ACC112 (cell line): Measurements from ENCODE around the gene CEP152.
A peak's percentile ranks its signal among the peaks of the same experiment; 100 is the strongest.

Experiments used
- H2AFZ ChIP-seq: fragments of 200-600 bp; sonication (generic); one replicate; pipeline ENCODE4 v1.6.0; 2017; ENCODE audit warnings: antibody characterized with exemption, low read length; ENCODE audit not compliant: unreplicated experiment
- H3K27ac ChIP-seq: fragments of 200-600 bp; sonication (generic); 2 replicates; pipeline ENCODE4 v1.5.1; 2014; ENCODE audit warnings: low read depth, mild to moderate bottlenecking, antibody characterized with exemption, low read length, moderate library complexity
- H3K27me3 ChIP-seq: fragments of 200-600 bp; sonication (generic); 2 replicates; pipeline ENCODE4 v1.6.1; 2014; ENCODE audit warnings: mild to moderate bottlenecking, antibody characterized with exemption, low read length, moderate library complexity, mixed read lengths; ENCODE audit not compliant: insufficient read depth
- H3K36me3 ChIP-seq: fragments of 200-600 bp; sonication (generic); 2 replicates; pipeline ENCODE4 v1.6.1; 2016; ENCODE audit warnings: mild to moderate bottlenecking, antibody characterized with exemption, low read length, moderate library complexity, mixed read lengths; ENCODE audit not compliant: insufficient read depth
- H3K4me1 ChIP-seq: fragments of 200-600 bp; sonication (generic); one replicate; pipeline ENCODE4 v1.6.1; 2016; ENCODE audit warnings: low read length, mixed read lengths; ENCODE audit not compliant: insufficient read depth, unreplicated experiment, control insufficient read depth
- H3K4me3 ChIP-seq: fragments of 200-600 bp; sonication (generic); 2 replicates; pipeline ENCODE4 v1.5.1; 2014; ENCODE audit warnings: mild to moderate bottlenecking, low read depth, low read length
- H3K79me2 ChIP-seq: fragments of 200-600 bp; sonication (generic); one replicate; pipeline ENCODE4 v1.6.0; 2016; ENCODE audit warnings: low read length; ENCODE audit not compliant: control insufficient read depth, unreplicated experiment, insufficient read depth

Gene CEP152

DNA sequence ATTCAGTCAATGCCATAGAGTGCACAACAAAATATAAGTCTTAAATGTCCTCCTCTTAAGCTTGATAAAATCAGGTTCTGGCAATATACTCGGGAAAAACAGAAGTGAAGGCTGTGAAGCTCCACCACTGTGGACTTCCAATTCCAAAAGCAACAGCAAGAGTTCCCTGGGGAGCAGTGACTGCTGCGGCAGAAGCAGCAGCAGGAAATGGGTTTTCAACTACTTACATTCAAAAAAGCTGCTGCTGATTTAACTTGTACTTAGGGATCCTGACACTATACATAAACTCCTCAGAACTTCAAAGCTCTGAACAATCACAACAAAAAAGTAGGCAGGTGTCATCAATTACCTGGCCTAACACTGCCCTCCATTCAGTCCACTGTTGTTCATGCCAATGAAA lies 4.7 kb downstream of the CEP152 start:
- Histone ChIP-seq H3K27me3 (no peaks in the 10 kb centered on the region), H2AFZ (no peak overlapping the region), H3K36me3 (no peaks in the 10 kb centered on the region), H3K27ac (peak overlapping the region; percentile 28; the same call in 1 of the 2 replicates), H3K79me2 (peaks cover 59% of the 10 kb centered on the region), H3K4me3 (peak overlapping the region; percentile 48; the same call in 1 of the 2 replicates), H3K4me1 (peaks cover 33% of the 10 kb centered on the region)

GRCh38 chr15:48805591-48805990 lies 5.3 kb downstream of the CEP152 start:
- peak overlapping the region; percentile 28; the same call in 1 of the 2 replicates for H3K27ac ChIP-seq
- H3K27me3 ChIP-seq: no peaks in the 10 kb centered on the region
- peaks cover 37% of the 10 kb centered on the region for H3K4me1 ChIP-seq
- H2AFZ ChIP-seq: no peak overlapping the region
- no peaks in the 10 kb centered on the region for H3K36me3 ChIP-seq
- H3K4me3 ChIP-seq: peak overlapping the region; percentile 48; the same call in 1 of the 2 replicates
- peaks cover 62% of the 10 kb centered on the region for H3K79me2 ChIP-seq

DNA sequence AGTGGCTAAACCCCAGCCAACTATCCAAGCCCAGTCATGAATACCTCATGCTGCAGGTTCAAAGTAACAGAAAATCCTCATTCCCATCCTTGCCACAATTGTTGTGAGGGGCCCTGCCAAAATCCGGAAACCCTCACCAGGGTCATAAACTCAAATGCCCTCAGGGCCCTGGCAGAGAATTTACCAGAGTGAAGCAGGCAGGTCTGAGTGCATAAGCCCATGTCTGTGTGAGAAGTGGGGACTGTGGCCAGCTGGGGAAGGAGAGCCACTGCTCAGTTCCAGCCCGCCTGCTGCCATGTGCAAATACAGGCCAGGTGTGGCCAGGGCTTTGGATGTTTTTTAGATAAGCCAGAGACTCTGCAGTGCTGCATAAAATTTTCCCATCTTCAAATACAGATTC lies 7.0 kb downstream of the CEP152 start:
- no peaks in the 10 kb centered on the region for H3K27me3 ChIP-seq
- H3K4me1 ChIP-seq: peaks cover 42% of the 10 kb centered on the region
- no peaks in the 10 kb centered on the region for H3K36me3 ChIP-seq
- no peak overlapping the region for H2AFZ ChIP-seq
- no peak overlapping the region for H3K4me3 ChIP-seq
- H3K27ac ChIP-seq: no peak overlapping the region
- H3K79me2 ChIP-seq: peaks cover 60% of the 10 kb centered on the region

DNA sequence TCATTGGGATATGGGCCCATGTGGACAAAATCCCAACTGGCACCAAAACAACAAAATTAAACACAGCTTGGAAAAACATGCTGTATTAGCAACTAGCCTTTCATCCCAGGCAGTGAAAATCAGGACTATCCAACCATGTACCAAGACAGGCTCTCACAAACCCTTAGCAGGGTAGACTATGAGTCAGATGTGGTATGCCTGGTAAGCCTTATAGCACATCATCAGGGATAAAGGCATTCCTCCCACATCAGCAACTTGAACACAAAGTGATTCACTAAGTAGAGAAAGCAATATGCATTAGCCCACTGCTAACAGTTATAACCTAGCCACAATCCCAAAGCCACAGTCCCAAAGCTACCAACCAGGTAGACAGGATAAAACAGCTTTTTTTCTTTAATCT lies 8.0 kb downstream of the CEP152 start:
- no peaks in the 10 kb centered on the region for H3K27me3 ChIP-seq
- peaks cover 58% of the 10 kb centered on the region for H3K79me2 ChIP-seq
- H3K36me3 ChIP-seq: no peaks in the 10 kb centered on the region
- H3K27ac ChIP-seq: peak overlapping the region; percentile 32; the same call in 1 of the 2 replicates
- no peak overlapping the region for H2AFZ ChIP-seq
- peaks cover 42% of the 10 kb centered on the region for H3K4me1 ChIP-seq
- H3K4me3 ChIP-seq: no peak overlapping the region

- H3K4me1 ChIP-seq: peaks cover 46% of the 10 kb centered on the region
- H3K27ac ChIP-seq: peak overlapping the region; percentile 32; the same call in 1 of the 2 replicates
- H3K79me2 ChIP-seq: peaks cover 58% of the 10 kb centered on the region
- H3K27me3 ChIP-seq: no peaks in the 10 kb centered on the region
- H3K4me3 ChIP-seq: no peak overlapping the region
- H2AFZ ChIP-seq: no peak overlapping the region
- peaks cover 3% of the 10 kb centered on the region; the same call in 1 of the 2 replicates for H3K36me3 ChIP-seq
These were observed 8.6 kb downstream of the CEP152 start for GRCh38 chr15:48802257-48802656.

GRCh38 chr15:48800811-48801455 lies 9.9 kb downstream of the CEP152 start:
- H3K4me1 ChIP-seq: peaks cover 49% of the 10 kb centered on the region
- peaks cover 45% of the 10 kb centered on the region for H3K79me2 ChIP-seq
- H3K27me3 ChIP-seq: no peaks in the 10 kb centered on the region
- peak overlapping the region; percentile 67 for H2AFZ ChIP-seq
- peak overlapping the region; percentile 21 for H3K27ac ChIP-seq
- H3K4me3 ChIP-seq: 0 out of 2 replicates have a peak overlapping the region, but pooled peaks have one; percentile 7
- H3K36me3 ChIP-seq: peaks cover 5% of the 10 kb centered on the region; the same call in 1 of the 2 replicates

DNA sequence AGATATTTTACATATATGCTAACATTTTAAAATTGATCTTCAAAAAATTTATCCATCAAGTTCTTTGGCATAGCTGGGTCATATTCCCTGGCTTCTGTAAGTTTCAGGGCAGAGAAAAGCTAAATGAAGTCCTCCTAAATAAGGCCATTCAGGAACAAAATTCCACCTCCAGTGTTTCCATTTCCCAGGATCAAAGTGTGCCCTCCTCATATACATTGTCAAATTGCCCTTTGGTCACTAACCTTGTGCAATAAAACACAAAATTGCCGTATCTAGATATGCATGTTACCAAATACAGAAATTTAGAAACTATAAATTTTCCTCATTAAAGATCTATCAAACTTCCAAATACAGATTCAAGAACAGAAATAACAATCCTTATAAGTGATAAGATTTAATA lies 10.6 kb downstream of the CEP152 start:
- Histone ChIP-seq H3K4me1 (peaks cover 45% of the 10 kb centered on the region), H3K4me3 (0 out of 2 replicates have a peak overlapping the region, but pooled peaks have one; percentile 7), H3K36me3 (peaks cover 5% of the 10 kb centered on the region; the same call in 1 of the 2 replicates), H3K79me2 (peaks cover 38% of the 10 kb centered on the region), H3K27me3 (no peaks in the 10 kb centered on the region), H3K27ac (peak overlapping the region; percentile 21; the same call in 1 of the 2 replicates), H2AFZ (peak overlapping the region; percentile 67)

DNA sequence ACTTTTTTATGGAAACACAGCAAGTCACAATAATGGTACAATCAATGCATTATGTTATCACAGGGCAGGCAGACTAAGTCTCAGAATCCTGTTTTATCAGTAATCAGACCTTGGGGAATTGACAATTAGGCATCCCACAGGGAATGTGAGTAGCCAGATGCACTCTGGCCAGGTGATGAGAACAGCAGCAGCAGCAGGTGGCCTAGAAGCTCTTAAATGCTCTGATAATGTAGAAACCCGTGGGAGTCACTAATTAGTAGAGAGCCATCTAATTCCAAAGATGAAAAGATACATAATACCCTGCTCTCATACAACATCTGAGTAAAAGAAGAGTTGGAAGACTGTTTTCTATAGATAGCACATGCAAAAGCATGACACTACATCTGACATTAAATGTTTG lies 12.6 kb downstream of the CEP152 start:
- Histone ChIP-seq H3K27me3 (no peaks in the 10 kb centered on the region), H3K4me3 (no peak overlapping the region), H3K27ac (no peak overlapping the region), H3K79me2 (peaks cover 28% of the 10 kb centered on the region), H3K36me3 (peaks cover 5% of the 10 kb centered on the region; the same call in 1 of the 2 replicates), H2AFZ (no peak overlapping the region), H3K4me1 (peaks cover 52% of the 10 kb centered on the region)

GRCh38 chr15:48796930-48797329 lies 13.9 kb downstream of the CEP152 start:
- no peaks in the 10 kb centered on the region for H3K27me3 ChIP-seq
- peaks cover 46% of the 10 kb centered on the region for H3K4me1 ChIP-seq
- H3K27ac ChIP-seq: peak overlapping the region; percentile 59
- H3K79me2 ChIP-seq: peaks cover 23% of the 10 kb centered on the region
- H3K4me3 ChIP-seq: peak overlapping the region; percentile 55; the same call in 1 of the 2 replicates
- H3K36me3 ChIP-seq: peaks cover 10% of the 10 kb centered on the region
- H2AFZ ChIP-seq: peak overlapping the region; percentile 53

DNA sequence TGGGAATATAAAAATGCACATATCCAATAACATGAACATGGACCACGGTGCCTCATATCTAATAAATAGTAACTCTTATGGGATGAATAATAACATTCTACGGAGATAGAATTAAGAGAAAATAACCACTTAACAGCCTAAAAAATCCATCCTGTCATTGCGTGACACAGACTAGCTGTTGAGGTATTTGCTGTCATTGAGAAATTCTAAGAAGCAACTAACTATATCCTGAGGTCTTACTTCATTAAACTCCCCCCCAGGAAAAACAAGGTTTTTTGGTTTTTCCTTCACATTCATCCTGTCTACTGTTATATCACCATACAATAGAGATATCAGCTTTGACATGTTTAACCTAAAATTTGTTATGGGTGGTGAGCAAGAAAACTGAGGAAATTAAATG lies 14.3 kb downstream of the CEP152 start:
- H3K36me3 ChIP-seq: peaks cover 10% of the 10 kb centered on the region
- no peak overlapping the region for H2AFZ ChIP-seq
- no peaks in the 10 kb centered on the region for H3K27me3 ChIP-seq
- peak overlapping the region; percentile 55; the same call in 1 of the 2 replicates for H3K4me3 ChIP-seq
- H3K79me2 ChIP-seq: peaks cover 21% of the 10 kb centered on the region
- peaks cover 46% of the 10 kb centered on the region for H3K4me1 ChIP-seq
- H3K27ac ChIP-seq: peak overlapping the region; percentile 59

GRCh38 chr15:48795901-48796300 lies 15.0 kb downstream of the CEP152 start:
- Histone ChIP-seq H3K27ac (no peak overlapping the region), H2AFZ (no peak overlapping the region), H3K27me3 (no peaks in the 10 kb centered on the region), H3K4me1 (peaks cover 45% of the 10 kb centered on the region), H3K4me3 (no peak overlapping the region), H3K36me3 (peaks cover 10% of the 10 kb centered on the region), H3K79me2 (peaks cover 17% of the 10 kb centered on the region)
